ENCODE results near the gene ALX4. TPM values are rescaled to one million over a fixed set of nuclear protein-coding genes. Genes with fewer than 3 reads are reported as not detected.

ALX4 gene
- total RNA-seq, 4 donors from 2014 or later = not detected

DNA sequence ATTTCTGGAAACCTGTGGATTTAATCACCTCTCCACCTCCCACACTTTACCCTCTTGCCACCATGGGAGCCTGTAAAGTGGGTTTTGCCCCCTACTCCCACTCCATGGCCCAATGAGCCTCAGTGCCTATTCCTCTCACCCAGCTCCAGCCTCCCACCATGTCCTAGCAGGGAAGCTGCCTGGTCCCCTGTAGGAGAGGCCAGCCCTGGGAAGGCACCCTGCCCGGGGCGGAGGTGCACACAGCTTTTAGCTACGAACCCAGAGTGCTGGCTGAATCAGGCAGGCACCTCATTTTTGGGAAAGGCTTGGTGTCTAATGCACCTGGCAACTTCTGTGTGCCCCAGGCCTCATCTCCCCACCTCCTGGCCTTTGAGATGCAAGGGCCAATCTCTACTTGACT, 35.8 kb upstream of the ALX4 start:
- Histone ChIP-seq H3K27me3 (no peaks in the 10 kb centered on the region), H3K27ac (no peak overlapping the region)

DNA sequence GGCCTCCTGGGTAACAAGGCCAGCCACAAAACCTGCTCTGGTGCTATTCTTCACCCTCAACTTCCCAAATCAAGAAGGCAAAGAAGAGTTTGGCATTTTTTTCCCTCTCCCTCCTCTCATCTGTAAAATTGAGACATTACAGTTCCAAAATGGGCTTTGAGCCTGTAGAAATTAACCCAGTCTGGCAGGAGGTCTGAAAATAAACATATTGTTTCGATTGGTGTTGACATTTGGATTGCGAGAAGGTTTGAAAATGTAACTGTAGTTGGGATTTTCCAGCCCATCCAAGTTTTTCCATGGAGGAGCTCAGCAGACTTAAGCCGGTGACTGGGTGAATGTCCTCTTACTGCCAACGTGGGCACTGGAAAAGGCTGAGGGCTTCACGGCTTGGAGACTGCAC, 35.0 kb upstream of the ALX4 start:
- no peak for DNase-seq
- Histone ChIP-seq H3K9me3 (no peaks in the 10 kb centered on the region), H3K4me3 (no peak overlapping the region), H3K36me3 (no peaks in the 10 kb centered on the region), H3K27me3 (no peaks in the 10 kb centered on the region), H3K27ac (no peak overlapping the region), H3K4me1 (no peaks in the 10 kb centered on the region)
- no peak for TF ChIP-seq POLR2A (IDR thresholded peaks at IDR 0.05)
- TF ChIP-seq, protein P1, sequence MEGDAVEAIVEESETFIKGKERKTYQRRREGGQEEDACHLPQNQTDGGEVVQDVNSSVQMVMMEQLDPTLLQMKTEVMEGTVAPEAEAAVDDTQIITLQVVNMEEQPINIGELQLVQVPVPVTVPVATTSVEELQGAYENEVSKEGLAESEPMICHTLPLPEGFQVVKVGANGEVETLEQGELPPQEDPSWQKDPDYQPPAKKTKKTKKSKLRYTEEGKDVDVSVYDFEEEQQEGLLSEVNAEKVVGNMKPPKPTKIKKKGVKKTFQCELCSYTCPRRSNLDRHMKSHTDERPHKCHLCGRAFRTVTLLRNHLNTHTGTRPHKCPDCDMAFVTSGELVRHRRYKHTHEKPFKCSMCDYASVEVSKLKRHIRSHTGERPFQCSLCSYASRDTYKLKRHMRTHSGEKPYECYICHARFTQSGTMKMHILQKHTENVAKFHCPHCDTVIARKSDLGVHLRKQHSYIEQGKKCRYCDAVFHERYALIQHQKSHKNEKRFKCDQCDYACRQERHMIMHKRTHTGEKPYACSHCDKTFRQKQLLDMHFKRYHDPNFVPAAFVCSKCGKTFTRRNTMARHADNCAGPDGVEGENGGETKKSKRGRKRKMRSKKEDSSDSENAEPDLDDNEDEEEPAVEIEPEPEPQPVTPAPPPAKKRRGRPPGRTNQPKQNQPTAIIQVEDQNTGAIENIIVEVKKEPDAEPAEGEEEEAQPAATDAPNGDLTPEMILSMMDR (IDR thresholded peaks at IDR 0.05) = no peak

More for the DNA sequence above, 35.8 kb upstream of the ALX4 start:
- Histone ChIP-seq H3K4me3 (no peak overlapping the region), H3K36me3 (no peaks in the 10 kb centered on the region), H3K4me1 (no peaks in the 10 kb centered on the region), H3K9me3 (no peaks in the 10 kb centered on the region)
- no peak for DNase-seq
- TF ChIP-seq, protein P1 (IDR thresholded peaks at IDR 0.05) = no peak
- TF ChIP-seq POLR2A (IDR thresholded peaks at IDR 0.05) = no peak

DNA sequence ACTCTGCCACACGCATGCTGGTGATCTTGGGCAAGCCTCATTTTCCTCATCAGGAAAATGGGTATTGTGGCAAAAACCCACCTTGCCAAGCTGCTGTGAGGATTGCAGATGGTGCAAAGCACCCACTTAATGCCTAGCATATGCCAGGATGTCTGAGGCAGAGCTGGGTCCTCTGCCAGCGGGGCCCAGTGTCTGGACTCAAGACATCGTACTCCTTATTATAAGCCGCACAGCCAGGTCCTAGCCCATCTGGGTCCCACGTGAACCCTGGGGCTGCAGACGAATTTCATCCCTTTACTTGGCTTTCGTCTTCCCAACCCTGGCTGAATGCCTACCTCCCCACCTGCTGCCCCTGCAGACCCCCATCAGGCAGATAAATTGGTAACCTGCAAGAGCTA, 34.5 kb upstream of the ALX4 start:
- no peak overlapping the region for H3K27ac ChIP-seq
- H3K4me1 ChIP-seq = no peaks in the 10 kb centered on the region
- H3K4me3 ChIP-seq = no peak overlapping the region
- TF ChIP-seq, protein P1 (IDR thresholded peaks at IDR 0.05) = no peak
- no peak for TF ChIP-seq POLR2A (IDR thresholded peaks at IDR 0.05)
- H3K9me3 ChIP-seq = no peaks in the 10 kb centered on the region
- no peaks in the 10 kb centered on the region for H3K36me3 ChIP-seq
- H3K27me3 ChIP-seq = no peaks in the 10 kb centered on the region
- DNase-seq = no peak

DNA sequence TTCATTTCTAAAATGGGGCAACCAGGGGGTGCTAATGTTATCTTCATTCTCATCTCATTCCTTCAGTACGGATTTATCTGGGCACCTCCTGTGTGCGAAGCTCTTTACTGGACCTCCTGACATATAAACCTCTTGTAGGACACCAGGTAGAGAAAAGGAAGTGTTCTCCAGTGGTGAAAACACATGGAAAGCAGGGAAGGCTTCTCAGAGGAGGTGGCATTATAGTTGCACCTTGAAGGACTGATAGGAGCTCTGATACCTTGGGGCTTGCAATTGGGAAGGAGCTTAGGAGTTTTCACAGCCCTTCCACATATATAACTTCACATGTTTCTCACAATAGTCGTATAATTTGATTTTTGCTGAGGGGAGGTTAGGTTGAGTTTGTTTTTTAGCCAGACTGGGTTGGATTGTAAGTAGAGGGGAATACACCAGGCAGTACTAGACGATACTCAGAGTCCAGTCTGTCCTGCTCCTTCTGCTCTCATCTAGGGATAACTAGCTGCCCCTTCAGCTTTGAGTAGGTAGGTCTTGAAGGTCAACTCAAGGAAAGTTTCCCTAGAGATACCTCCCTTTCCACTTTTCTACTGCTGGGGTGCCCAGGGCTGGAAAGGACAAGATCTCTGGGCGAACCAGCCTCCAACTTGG, 34.0 kb upstream of the ALX4 start:
- H3K27ac ChIP-seq = no peak overlapping the region
- TF ChIP-seq, protein P1 (IDR thresholded peaks at IDR 0.05) = no peak
- no peak for TF ChIP-seq POLR2A (IDR thresholded peaks at IDR 0.05)
- H3K27me3 ChIP-seq = no peaks in the 10 kb centered on the region
- no peak for DNase-seq
- no peaks in the 10 kb centered on the region for H3K9me3 ChIP-seq
- H3K4me3 ChIP-seq = no peak overlapping the region
- no peaks in the 10 kb centered on the region for H3K36me3 ChIP-seq
- H3K4me1 ChIP-seq = no peaks in the 10 kb centered on the region

DNA sequence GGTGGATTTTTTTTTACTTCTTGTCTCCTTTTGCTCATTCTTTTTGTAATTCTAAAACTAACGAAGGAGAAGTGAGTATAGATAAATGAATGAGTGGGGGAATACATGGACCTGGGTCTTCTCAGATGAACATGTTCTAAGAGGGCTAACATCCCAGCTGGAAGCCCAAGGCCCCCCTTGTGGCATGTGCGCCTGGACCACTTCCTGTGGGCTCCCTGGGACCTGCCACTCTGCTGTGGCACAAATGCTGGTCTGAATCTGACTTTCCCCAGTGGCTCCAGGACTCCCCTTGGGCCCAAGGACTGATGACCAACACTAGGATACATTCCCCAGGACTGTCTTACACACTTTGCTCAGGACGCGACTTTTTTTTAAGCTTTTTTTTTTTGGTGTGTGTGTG, 32.7 kb upstream of the ALX4 start:
- Histone ChIP-seq H3K4me3 (no peak overlapping the region), H3K4me1 (no peaks in the 10 kb centered on the region), H3K27me3 (no peaks in the 10 kb centered on the region), H3K27ac (no peak overlapping the region), H3K9me3 (no peaks in the 10 kb centered on the region), H3K36me3 (no peaks in the 10 kb centered on the region)
- TF ChIP-seq POLR2A (IDR thresholded peaks at IDR 0.05) = no peak
- TF ChIP-seq, protein P1 (IDR thresholded peaks at IDR 0.05) = no peak
- DNase-seq = no peak

DNA sequence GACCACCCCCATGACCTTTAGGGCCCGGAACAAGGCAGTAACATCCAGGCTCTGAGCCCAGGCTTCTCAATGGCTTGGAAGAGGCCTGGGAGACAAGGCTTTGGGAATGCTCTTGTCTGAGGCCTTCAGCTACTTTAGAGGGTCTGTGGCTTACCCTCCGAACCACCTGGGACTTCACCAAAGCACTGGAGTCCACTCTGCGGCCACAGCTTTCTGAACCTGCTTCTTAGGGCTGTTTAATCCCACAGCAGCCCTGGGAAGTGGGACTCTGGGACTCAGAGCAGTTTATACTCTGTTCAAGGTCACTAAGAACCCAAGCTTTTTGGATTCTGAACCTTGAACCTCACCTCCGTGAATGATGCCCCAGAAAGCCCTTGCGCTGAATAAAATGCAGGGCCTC, 30.7 kb upstream of the ALX4 start:
- H3K27me3 ChIP-seq = no peaks in the 10 kb centered on the region
- DNase-seq = no peak

More for the DNA sequence above, 30.7 kb upstream of the ALX4 start:
- H3K36me3 ChIP-seq = no peaks in the 10 kb centered on the region
- no peak overlapping the region for H3K27ac ChIP-seq
- no peak for TF ChIP-seq POLR2A (IDR thresholded peaks at IDR 0.05)
- H3K4me1 ChIP-seq = no peaks in the 10 kb centered on the region
- no peak overlapping the region for H3K4me3 ChIP-seq
- H3K9me3 ChIP-seq = no peaks in the 10 kb centered on the region

Measured in Peyer's patch (tissue), 4 donors.